Endothelial cell of umbilical vein (primary cell): ENCODE measurements around the gene MBD5. TPM values are rescaled to one million over a fixed set of nuclear protein-coding genes. Genes with fewer than 3 reads are reported as not detected.

Experiments used
- BruUV-seq: library from RNA; stranded (reverse); fragments of 400-500 nt; replicated peaks from 2 replicates; lab custom pipeline; 2021; lab: Mats Ljungman, UMichigan
- CTCF ChIA-PET: fragments of 300-600, 350-600 bp; sonication (Branson Sonifier 250); formaldehyde crosslinking; loops from one replicate; lab custom pipeline; 2021; ENCODE audit warnings: antibody characterized with exemption, inconsistent platforms; lab: Charles Lee
- POLR2A ChIA-PET: fragments of 300-600, 350-600 bp; sonication (Branson Sonifier 250); formaldehyde crosslinking; loops from one replicate; lab custom pipeline; 2021; ENCODE audit warnings: antibody characterized with exemption, inconsistent platforms; lab: Charles Lee
- DNase-seq: peaks from one replicate; pipeline ENCODE4 v3.0.0-alpha.2; 2011; ENCODE audit warnings: low read depth, low spot score
- FAIRE-seq: peaks from 2 replicates; lab custom pipeline; 2011; peaks lifted over from hg19 to GRCh38; lab: Jason Lieb, UNC
- H2AFZ ChIP-seq: 2 replicates; pipeline ENCODE4 v1.6.0; 2012; ENCODE audit warnings: low read depth, low read length, control low read depth, inconsistent platforms
- H3K27ac ChIP-seq: 2 replicates; pipeline ENCODE4 v1.5.1; 2011; ENCODE audit warnings: low read depth, mild to moderate bottlenecking, control low read depth, low read length, moderate library complexity; ENCODE audit not compliant: insufficient read depth
- H3K27me3 ChIP-seq, 2 experiments: 2 replicates each; pipeline versions ENCODE4 v1.6.0 to v1.6.1; 2011; ENCODE audit warnings: low read length in 2 of 2, mixed read lengths in 1 of 2; ENCODE audit not compliant: control insufficient read depth in 2 of 2, insufficient read depth in 2 of 2
- H3K36me3 ChIP-seq, 2 experiments: 2 replicates in 1 of 2; 3 replicates in 1 of 2; pipeline ENCODE4 v1.5.1; 2011; ENCODE audit warnings: low read length in 2 of 2, mild to moderate bottlenecking in 1 of 2, moderate library complexity in 1 of 2; ENCODE audit not compliant: control insufficient read depth in 2 of 2, insufficient read depth in 2 of 2; ENCODE audit errors: extremely low read depth in 1 of 2
- H3K4me1 ChIP-seq: 3 replicates; pipeline ENCODE4 v1.5.1; 2011; ENCODE audit warnings: mild to moderate bottlenecking, low read length; ENCODE audit not compliant: control insufficient read depth, insufficient read depth; ENCODE audit errors: extremely low read depth
- H3K4me2 ChIP-seq: 2 replicates; pipeline ENCODE4 v1.6.1; 2011; ENCODE audit warnings: low read length, control low read depth, mixed read lengths; ENCODE audit not compliant: insufficient read depth
- H3K4me3 ChIP-seq, 3 experiments: fragments of 200-600 bp in 1 of 3; sonication (generic), shearing (Covaris generic) in 1 of 3; replicated peaks in 1 of 3; 2 replicates each; pipeline ENCODE4 v1.5.1; 2011 to 2016; ENCODE audit warnings: control low read depth in 3 of 3, low read length in 3 of 3, mild to moderate bottlenecking in 2 of 3, inconsistent platforms in 1 of 3, low read depth in 1 of 3, moderate library complexity in 1 of 3; ENCODE audit not compliant: insufficient read depth in 1 of 3
- H3K79me2 ChIP-seq: 2 replicates; pipeline ENCODE4 v1.6.0; 2012; ENCODE audit warnings: low read length, inconsistent platforms; ENCODE audit not compliant: control insufficient read depth, insufficient read depth
- H3K9ac ChIP-seq: replicated peaks from 2 replicates; pipeline ENCODE3; 2011; ENCODE audit warnings: low read length, control low read depth; ENCODE audit not compliant: insufficient read depth; ENCODE audit errors: extremely low read depth
- H3K9me1 ChIP-seq: replicated peaks from 3 replicates; pipeline ENCODE4 v1.6.0; 2011; ENCODE audit warnings: mild to moderate bottlenecking, low read length; ENCODE audit not compliant: control insufficient read depth, insufficient read depth; ENCODE audit errors: extremely low read depth
- H3K9me3 ChIP-seq: replicated peaks from 2 replicates; pipeline ENCODE4 v1.5.1; 2012; ENCODE audit warnings: low read length, inconsistent platforms; ENCODE audit not compliant: control insufficient read depth, insufficient read depth
- H4K20me1 ChIP-seq: replicated peaks from 2 replicates; pipeline ENCODE3; 2011; ENCODE audit warnings: mild to moderate bottlenecking, low read length; ENCODE audit not compliant: control insufficient read depth, insufficient read depth; ENCODE audit errors: extremely low read depth
- CTCF ChIP-seq, 2 donors: IDR thresholded peaks; 1 replicate in 1 of 2; 2 replicates in 1 of 2; pipeline ENCODE4 v1.5.1; 2011; ENCODE audit warnings: low read length in 2 of 2, mild to moderate bottlenecking in 2 of 2, moderate library complexity in 2 of 2, control low read depth in 1 of 2, inconsistent platforms in 1 of 2, low read depth in 1 of 2; ENCODE audit not compliant: insufficient read depth in 1 of 2; ENCODE audit errors: extremely low read depth in 1 of 2
- EZH2 ChIP-seq: IDR thresholded peaks from 2 replicates; pipeline ENCODE4 v1.6.1; 2012; ENCODE audit warnings: borderline replicate concordance, low read depth, mild to moderate bottlenecking, moderate library complexity, low read length, inconsistent platforms; ENCODE audit not compliant: severe bottlenecking
- FOS ChIP-seq: IDR thresholded peaks from 2 replicates; pipeline ENCODE4 v1.6.1; 2011; ENCODE audit warnings: mild to moderate bottlenecking, low read length, moderate library complexity, borderline replicate concordance; ENCODE audit not compliant: insufficient read depth
- GATA2 ChIP-seq: IDR thresholded peaks from 2 replicates; pipeline ENCODE4 v1.7.0; 2011; ENCODE audit warnings: low read depth, mild to moderate bottlenecking, moderate library complexity, mixed read lengths, low read length; ENCODE audit not compliant: insufficient read length, insufficient read depth
- JUN ChIP-seq: IDR thresholded peaks from 2 replicates; pipeline ENCODE4 v1.6.1; 2011; ENCODE audit warnings: borderline replicate concordance, low read depth; ENCODE audit not compliant: insufficient read length, insufficient read depth
- MAX ChIP-seq: IDR thresholded peaks from 2 replicates; pipeline ENCODE4 v1.6.1; 2011; ENCODE audit not compliant: insufficient read depth, insufficient read length
- MYC ChIP-seq: IDR thresholded peaks from one replicate; pipeline ENCODE4 v1.6.1; 2011; ENCODE audit warnings: mild to moderate bottlenecking, low read depth, low read length
- POLR2A ChIP-seq: IDR thresholded peaks from 2 replicates; pipeline ENCODE4 v1.6.1; 2012; ENCODE audit warnings: low read depth, mild to moderate bottlenecking, control low read depth, low read length
- POLR2AphosphoS5 ChIP-seq: IDR thresholded peaks from 2 replicates; pipeline ENCODE4 v1.6.1; 2012; ENCODE audit warnings: low read depth, mild to moderate bottlenecking, control low read depth, low read length, moderate library complexity; ENCODE audit not compliant: insufficient read depth
- dilution Hi-C: fragments of 300-500 bp; cut with MboI; formaldehyde crosslinking; loops from one replicate; pipeline ENCODE4 v1.15.0; 2019; ENCODE audit warnings: low sequenced_read_pairs; ENCODE audit not compliant: extremely low pct_ligation_motif_present
- intact Hi-C: fragments of 100-400 bp; cut with micrococcal nuclease; formaldehyde crosslinking; loops from one replicate; pipeline ENCODE4 v1.10.0; 2022
- polyA plus RNA-seq, 4 experiments: library from polyadenylated mRNA; depleted of rRNA in 3 of 4; stranded (reverse) in 3 of 4; unstranded in 1 of 4; fragments of >200 nt; gene quantifications; 2 replicates each; pipeline versions ENCODE4 v1.2.1 to v1.2.3, GENCODE V29; 2011 to 2012; ENCODE audit warnings: missing spikeins in 1 of 4
- total RNA-seq: library from RNA; stranded (reverse); gene quantifications from 2 replicates; pipeline ENCODE4 v1.2.3, GENCODE V29; 2021

The MBD5 gene
- total and polyA plus RNA-seq, 2 donors (not counting 3 experiments of a cell fraction or from before 2014, with no cell fraction given): 11.3 to 37.0 TPM

DNA sequence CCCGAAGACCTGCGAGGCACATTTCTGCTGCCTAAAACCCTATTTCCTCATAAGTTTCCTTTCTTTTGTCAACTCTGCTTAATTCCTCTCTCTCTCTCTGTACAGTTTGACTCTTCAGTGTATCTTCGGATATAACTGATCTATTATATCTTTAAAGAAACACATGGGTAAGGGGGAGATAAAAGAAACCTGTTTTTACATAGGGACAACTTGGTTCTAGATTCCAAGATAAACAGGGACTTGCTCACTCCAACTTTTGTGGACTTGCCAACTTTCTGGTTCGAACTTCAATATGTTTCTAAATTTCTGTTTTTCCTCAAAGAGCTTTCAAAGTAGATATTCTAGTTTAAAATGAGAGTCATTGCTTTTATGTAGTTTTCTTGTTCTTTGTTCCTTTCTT lies 441.0 kb downstream of the MBD5 start:
- TF ChIP-seq JUN (no peak), GATA2 (no peak)
- no peak for FAIRE-seq
- Histone ChIP-seq H3K36me3 (no peaks in the 10 kb centered on the region), H3K27ac (no peak overlapping the region), H3K4me2 (no peak overlapping the region), H3K79me2 (no peaks in the 10 kb centered on the region), H4K20me1 (no peaks in the 10 kb centered on the region), H3K27me3 (no peaks in the 10 kb centered on the region), H3K4me1 (no peaks in the 10 kb centered on the region), H3K9ac (no peak overlapping the region), H3K9me1 (no peaks in the 10 kb centered on the region), H3K9me3 (no peaks in the 10 kb centered on the region), H2AFZ (peak overlapping the region; percentile 13), H3K4me3 (no peak overlapping the region)
- BruUV-seq: no TSS peak
- dilution Hi-C loops: no loop called here
- ChIA-PET CTCF (interaction anchor here (1.2 kb wide), 1 partner anchor 12 kb away, joined by 3 read pairs; no protein-coding TSS in a partner anchor), POLR2A (no interaction called here)
- DNase-seq: no peak
- intact Hi-C loops: no loop called here

DNA sequence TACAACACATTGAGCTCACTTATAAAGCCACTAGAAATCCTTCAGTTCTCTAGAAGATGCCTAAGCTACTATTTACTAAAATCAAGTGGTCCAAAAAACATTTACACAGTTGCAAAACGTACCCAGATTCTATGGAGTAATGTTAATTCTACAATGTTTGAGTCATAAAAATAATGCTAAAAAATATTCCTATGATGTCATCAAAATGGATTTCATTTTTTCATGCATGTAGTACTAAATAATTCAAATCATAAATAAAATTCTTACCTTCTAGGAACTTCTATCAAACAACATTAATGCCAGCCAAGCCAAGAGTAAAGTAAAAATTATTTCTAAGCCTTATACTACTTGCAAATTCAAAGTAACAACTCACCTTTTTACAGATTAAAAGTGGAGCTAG lies 454.7 kb downstream of the MBD5 start:
- no peaks in the 10 kb centered on the region for H3K36me3 ChIP-seq
- intact Hi-C loops: no loop called here
- dilution Hi-C loops: no loop called here
- POLR2A ChIA-PET: no interaction called here
- H3K9me3 ChIP-seq: no peaks in the 10 kb centered on the region
- no peaks in the 10 kb centered on the region for H3K9me1 ChIP-seq
- DNase-seq (no peak), FAIRE-seq (no peak)
- H3K4me3 ChIP-seq: no peak overlapping the region
- no peak overlapping the region for H3K9ac ChIP-seq
- no peaks in the 10 kb centered on the region for H3K27me3 ChIP-seq
- no peak overlapping the region for H2AFZ ChIP-seq
- TF ChIP-seq POLR2AphosphoS5: no peak
- no peak for TF ChIP-seq FOS
- no peak for TF ChIP-seq POLR2A
- TF ChIP-seq JUN: no peak
- TF ChIP-seq MYC: no peak
- TF ChIP-seq CTCF (IDR thresholded peaks at IDR 0.05; ENCODE audit: extremely low read depth in 1 of 2, insufficient read depth in 1 of 2, low read depth in 1 of 2, low read length in 2 of 2): no peak
- TF ChIP-seq GATA2: no peak
- TF ChIP-seq MAX: no peak
- no peak for TF ChIP-seq EZH2
- H3K4me2 ChIP-seq: no peak overlapping the region
- no peaks in the 10 kb centered on the region for H3K79me2 ChIP-seq
- H3K27ac ChIP-seq: no peak overlapping the region
- no peaks in the 10 kb centered on the region for H3K4me1 ChIP-seq
- no peaks in the 10 kb centered on the region for H4K20me1 ChIP-seq
- no TSS peak for BruUV-seq
- CTCF ChIA-PET: interaction anchor here (0.6 to 1.1 kb wide), 3 partner anchors 18 to 163 kb away, joined by 3 to 5 read pairs (median 4); no protein-coding TSS in a partner anchor
